ENCODE data around the gene MANEAL.

DNA sequence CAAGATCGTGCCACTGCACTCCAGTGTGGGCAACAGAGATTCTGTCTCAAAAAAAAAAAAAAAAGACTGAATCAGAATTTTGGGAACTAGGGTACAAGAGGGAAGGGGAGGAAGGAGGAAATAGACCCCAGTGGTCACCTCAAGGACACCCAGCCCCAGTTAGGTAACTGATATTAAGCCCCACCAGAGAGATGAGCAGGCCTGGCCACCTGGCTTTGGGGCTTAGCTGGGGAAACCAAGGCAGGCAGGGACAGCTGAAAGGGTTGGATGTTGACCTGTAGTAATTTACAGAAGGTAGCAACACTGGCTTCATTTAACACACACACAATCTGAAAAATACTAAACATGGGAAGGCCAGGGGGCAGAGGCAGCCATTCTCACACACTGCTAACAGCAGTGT, 8.8 kb downstream of the MANEAL start:
- TF ChIP-seq CTCF (IDR thresholded peaks at IDR 0.05): no peak
- TF ChIP-seq POLR2A (IDR thresholded peaks at IDR 0.05): no peak
